ENCODE measurements around the gene MFSD2A. TPM values are rescaled to one million over a fixed set of nuclear protein-coding genes. Genes with fewer than 3 reads are reported as not detected.

MFSD2A gene
- total RNA-seq, 1 experiment from 2014 or later, result 1.4 TPM

DNA sequence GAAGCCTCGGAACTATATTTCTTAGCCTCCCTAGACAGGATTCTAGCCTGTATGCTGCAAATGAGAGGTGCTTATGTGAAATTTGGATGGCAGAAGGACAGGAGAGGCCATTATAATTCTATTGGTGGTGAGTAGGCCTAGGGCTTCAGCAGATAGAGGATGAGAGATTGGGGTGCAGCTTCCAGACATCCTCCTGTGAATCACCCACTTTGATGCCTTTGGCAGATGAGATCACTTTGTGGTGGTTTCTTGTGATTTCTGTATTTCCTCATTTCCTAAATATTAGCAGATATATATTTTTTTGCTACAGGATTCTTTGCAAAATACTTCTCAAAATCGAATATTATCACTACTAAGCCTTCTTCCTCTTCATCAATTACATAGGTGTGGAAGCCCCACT is 37.3 kb downstream of the MFSD2A start:
- H3K36me3 ChIP-seq (ENCODE audit: low read depth), result no peaks in the 10 kb centered on the region
- no peaks in the 10 kb centered on the region for H3K9me3 ChIP-seq (ENCODE audit: insufficient read depth, low read depth)
- no TSS peak for BruUV-seq (replicated peaks)
- H3K9me2 ChIP-seq (ENCODE audit: insufficient read depth), result no peaks in the 10 kb centered on the region
- ChIA-PET POLR2A (ENCODE audit: unreplicated experiment) (no interaction called here), CTCF (no interaction called here)
- H2AFZ ChIP-seq, result no peak overlapping the region
- H3K4me2 ChIP-seq, result no peak overlapping the region
- no peaks in the 10 kb centered on the region for H3K27me3 ChIP-seq (ENCODE audit: insufficient read depth, low read depth)
- peaks cover 36% of the 10 kb centered on the region for H3F3A ChIP-seq (ENCODE audit: insufficient read depth, low read depth)
- no peak overlapping the region for H3K27ac ChIP-seq
- H3K79me2 ChIP-seq (ENCODE audit: low read depth), result no peaks in the 10 kb centered on the region
- H4K20me1 ChIP-seq (ENCODE audit: insufficient read depth), result no peaks in the 10 kb centered on the region
- intact Hi-C loops (cut with micrococcal nuclease; ENCODE audit: unreplicated experiment), result no loop called here
- no peak overlapping the region for H3K4me3 ChIP-seq
- peaks cover 34% of the 10 kb centered on the region for H3K4me1 ChIP-seq (replicated peaks; ENCODE audit: insufficient read depth)
- TF ChIP-seq EZH2 (IDR thresholded peaks at IDR 0.05; ENCODE audit: low read depth), result no peak
- TF ChIP-seq, protein P1, sequence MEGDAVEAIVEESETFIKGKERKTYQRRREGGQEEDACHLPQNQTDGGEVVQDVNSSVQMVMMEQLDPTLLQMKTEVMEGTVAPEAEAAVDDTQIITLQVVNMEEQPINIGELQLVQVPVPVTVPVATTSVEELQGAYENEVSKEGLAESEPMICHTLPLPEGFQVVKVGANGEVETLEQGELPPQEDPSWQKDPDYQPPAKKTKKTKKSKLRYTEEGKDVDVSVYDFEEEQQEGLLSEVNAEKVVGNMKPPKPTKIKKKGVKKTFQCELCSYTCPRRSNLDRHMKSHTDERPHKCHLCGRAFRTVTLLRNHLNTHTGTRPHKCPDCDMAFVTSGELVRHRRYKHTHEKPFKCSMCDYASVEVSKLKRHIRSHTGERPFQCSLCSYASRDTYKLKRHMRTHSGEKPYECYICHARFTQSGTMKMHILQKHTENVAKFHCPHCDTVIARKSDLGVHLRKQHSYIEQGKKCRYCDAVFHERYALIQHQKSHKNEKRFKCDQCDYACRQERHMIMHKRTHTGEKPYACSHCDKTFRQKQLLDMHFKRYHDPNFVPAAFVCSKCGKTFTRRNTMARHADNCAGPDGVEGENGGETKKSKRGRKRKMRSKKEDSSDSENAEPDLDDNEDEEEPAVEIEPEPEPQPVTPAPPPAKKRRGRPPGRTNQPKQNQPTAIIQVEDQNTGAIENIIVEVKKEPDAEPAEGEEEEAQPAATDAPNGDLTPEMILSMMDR (conservative IDR thresholded peaks at IDR 0.05), result no peak
- no peak for DNase-seq

DNA sequence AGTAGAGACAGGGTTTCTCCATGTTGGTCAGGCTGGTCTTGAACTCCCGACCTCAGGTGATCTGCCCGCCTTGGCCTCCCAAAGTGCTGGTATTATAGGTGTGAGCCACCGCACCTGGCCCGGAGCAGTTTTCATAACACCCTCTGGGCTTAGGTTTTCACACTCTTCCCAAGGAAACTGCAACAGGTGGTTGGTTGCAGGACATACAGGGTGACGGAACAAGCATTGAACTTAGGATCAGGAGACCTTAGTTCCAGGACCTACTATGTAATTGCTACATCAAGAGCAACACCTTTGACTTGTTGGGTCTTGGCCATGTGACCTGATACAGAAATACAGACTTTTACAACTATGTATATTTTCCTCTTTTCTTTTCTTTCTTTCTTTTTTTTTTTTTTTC is 37.9 kb downstream of the MFSD2A start:
- TF ChIP-seq, protein P1 (conservative IDR thresholded peaks at IDR 0.05), result no peak
- no peak for TF ChIP-seq EZH2 (IDR thresholded peaks at IDR 0.05; ENCODE audit: low read depth)
- CTCF ChIA-PET, result no interaction called here
- Histone ChIP-seq H3K79me2 (ENCODE audit: low read depth) (no peaks in the 10 kb centered on the region), H2AFZ (no peak overlapping the region), H3K27ac (no peak overlapping the region), H3F3A (ENCODE audit: insufficient read depth, low read depth) (peaks cover 31% of the 10 kb centered on the region), H3K9me3 (ENCODE audit: insufficient read depth, low read depth) (no peaks in the 10 kb centered on the region), H3K9me2 (ENCODE audit: insufficient read depth) (no peaks in the 10 kb centered on the region), H4K20me1 (ENCODE audit: insufficient read depth) (no peaks in the 10 kb centered on the region), H3K4me3 (no peak overlapping the region), H3K27me3 (ENCODE audit: insufficient read depth, low read depth) (no peaks in the 10 kb centered on the region), H3K4me2 (no peak overlapping the region), H3K4me1 (replicated peaks; ENCODE audit: insufficient read depth) (peaks cover 32% of the 10 kb centered on the region), H3K36me3 (ENCODE audit: low read depth) (no peaks in the 10 kb centered on the region)
- intact Hi-C loops (cut with micrococcal nuclease; ENCODE audit: unreplicated experiment), result no loop called here
- POLR2A ChIA-PET (ENCODE audit: unreplicated experiment), result no interaction called here
- no TSS peak for BruUV-seq (replicated peaks)
- DNase-seq, result no peak

DNA sequence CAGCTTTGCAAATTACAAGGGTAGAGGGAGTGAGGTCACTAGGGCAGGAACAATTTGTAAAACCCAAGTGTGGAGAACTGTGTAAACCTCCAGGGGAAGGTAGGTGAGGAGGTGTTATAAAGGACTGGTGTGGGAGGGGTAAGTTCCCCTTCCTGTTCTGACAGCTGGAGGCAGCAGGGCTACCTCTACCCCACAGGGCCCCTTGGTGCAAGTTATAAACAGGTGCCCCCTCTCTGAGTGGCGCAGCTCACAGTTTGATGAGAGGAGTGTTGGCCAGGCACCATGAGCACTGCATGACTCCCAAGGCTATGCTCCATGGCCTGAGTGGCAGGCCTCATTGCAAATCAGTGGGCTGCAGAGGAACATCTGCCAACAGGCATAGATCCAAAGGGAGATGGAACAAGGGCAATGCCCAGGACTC is 41.0 kb downstream of the MFSD2A start:
- no peaks in the 10 kb centered on the region for H4K20me1 ChIP-seq (ENCODE audit: insufficient read depth)
- no TSS peak for BruUV-seq (replicated peaks)
- no peaks in the 10 kb centered on the region for H3K9me3 ChIP-seq (ENCODE audit: insufficient read depth, low read depth)
- H3K27me3 ChIP-seq (ENCODE audit: insufficient read depth, low read depth), result no peaks in the 10 kb centered on the region
- H3K9me2 ChIP-seq (ENCODE audit: insufficient read depth), result no peaks in the 10 kb centered on the region
- H3K4me3 ChIP-seq, result no peak overlapping the region
- no peaks in the 10 kb centered on the region for H3K36me3 ChIP-seq (ENCODE audit: low read depth)
- no peaks in the 10 kb centered on the region for H3K79me2 ChIP-seq (ENCODE audit: low read depth)
- no peak overlapping the region for H2AFZ ChIP-seq
- H3K4me2 ChIP-seq, result no peak overlapping the region
- intact Hi-C loops (cut with micrococcal nuclease; ENCODE audit: unreplicated experiment), result no loop called here
- TF ChIP-seq, protein P1 (conservative IDR thresholded peaks at IDR 0.05), result no peak
- TF ChIP-seq EZH2 (IDR thresholded peaks at IDR 0.05; ENCODE audit: low read depth), result no peak
- no peak for DNase-seq
- peaks cover 3% of the 10 kb centered on the region; the same call in 1 of the 2 replicates for H3F3A ChIP-seq (ENCODE audit: insufficient read depth, low read depth)
- H3K27ac ChIP-seq, result no peak overlapping the region
- peaks cover 2% of the 10 kb centered on the region for H3K4me1 ChIP-seq (replicated peaks; ENCODE audit: insufficient read depth)
- POLR2A ChIA-PET (ENCODE audit: unreplicated experiment), result interaction anchor here (0.6 kb wide), 1 partner anchor 101 kb away, joined by 3 read pairs; no protein-coding TSS in a partner anchor
- CTCF ChIA-PET, result no interaction called here
